Ishikawa (cell line): ENCODE measurements around the gene ZFP1.

Experiments used
- CEBPB ChIP-seq: IDR thresholded peaks from 2 replicates; pipeline ENCODE4 v1.6.1; 2012
- CREB1 ChIP-seq: IDR thresholded peaks from 2 replicates; pipeline ENCODE4 v1.6.1; 2012; ENCODE audit warnings: low read depth
- EGR1 ChIP-seq: IDR thresholded peaks from 2 replicates; pipeline ENCODE4 v1.6.1; 2012
- EP300 ChIP-seq: IDR thresholded peaks from 2 replicates; pipeline ENCODE4 v1.6.1; 2012; ENCODE audit warnings: borderline replicate concordance
- FOXM1 ChIP-seq: IDR thresholded peaks from 2 replicates; pipeline ENCODE4 v1.6.1; 2012; ENCODE audit warnings: low read depth, borderline replicate concordance
- MAX ChIP-seq: IDR thresholded peaks from 2 replicates; pipeline ENCODE4 v1.6.1; 2012
- NFIC ChIP-seq: IDR thresholded peaks from 2 replicates; pipeline ENCODE4 v1.6.1; 2012
- RAD21 ChIP-seq: IDR thresholded peaks from 2 replicates; pipeline ENCODE4 v1.6.1; 2012; ENCODE audit warnings: low read depth
- REST ChIP-seq: IDR thresholded peaks from 2 replicates; pipeline ENCODE4 v1.6.1; 2012; ENCODE audit warnings: low read depth, mild to moderate bottlenecking
- TAF1 ChIP-seq: IDR thresholded peaks from 2 replicates; pipeline ENCODE4 v1.6.1; 2012; ENCODE audit warnings: low read depth, mild to moderate bottlenecking
- TCF12 ChIP-seq: IDR thresholded peaks from 2 replicates; pipeline ENCODE4 v1.6.1; 2012; ENCODE audit warnings: low read depth
- TEAD4 ChIP-seq: IDR thresholded peaks from 2 replicates; pipeline ENCODE4 v1.6.1; 2012
- USF1 ChIP-seq: IDR thresholded peaks from 2 replicates; pipeline ENCODE4 v1.6.1; 2012
- YY1 ChIP-seq: IDR thresholded peaks from 2 replicates; pipeline ENCODE4 v1.6.1; 2012; ENCODE audit warnings: low read depth
- ZBTB7A ChIP-seq: IDR thresholded peaks from 2 replicates; pipeline ENCODE4 v1.6.1; 2012; ENCODE audit warnings: low read depth

The ZFP1 gene

DNA sequence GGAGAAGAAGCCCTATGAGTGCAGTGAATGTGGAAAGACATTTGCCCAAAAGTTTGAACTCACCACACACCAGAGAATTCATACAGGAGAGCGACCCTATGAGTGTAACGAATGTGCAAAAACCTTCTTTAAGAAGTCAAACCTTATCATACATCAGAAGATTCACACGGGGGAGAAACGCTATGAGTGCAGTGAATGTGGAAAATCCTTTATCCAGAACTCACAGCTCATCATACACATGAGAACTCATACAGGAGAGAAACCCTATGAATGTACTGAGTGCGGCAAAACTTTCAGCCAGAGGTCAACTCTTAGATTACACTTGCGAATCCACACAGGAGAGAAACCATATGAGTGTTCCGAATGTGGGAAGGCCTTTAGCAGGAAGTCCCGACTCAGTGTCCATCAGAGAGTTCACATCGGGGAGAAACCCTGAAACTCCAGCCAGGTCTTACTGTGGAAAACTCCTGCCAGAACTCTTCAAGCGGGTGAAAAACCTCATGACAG lies 21.6 kb downstream of the ZFP1 start:
- TF ChIP-seq TCF12, result no peak
- TF ChIP-seq CREB1, result no peak
- TF ChIP-seq ZBTB7A, result no peak
- no peak for TF ChIP-seq YY1
- TF ChIP-seq RAD21, result no peak
- no peak for TF ChIP-seq TEAD4
- no peak for TF ChIP-seq MAX
- TF ChIP-seq REST, result no peak
- TF ChIP-seq EGR1, result no peak
- no peak for TF ChIP-seq USF1
- TF ChIP-seq EP300, result no peak
- no peak for TF ChIP-seq NFIC
- TF ChIP-seq TAF1, result no peak
- no peak for TF ChIP-seq CEBPB
- TF ChIP-seq FOXM1, result no peak

- TF ChIP-seq CEBPB (no peak), RAD21 (no peak), EGR1 (no peak), REST (no peak)
Observed at GRCh38 chr16:75172578-75172977, 24.3 kb downstream of the ZFP1 start.

GRCh38 chr16:75175074-75175473 lies 26.8 kb downstream of the ZFP1 start:
- no peak for TF ChIP-seq USF1
- TF ChIP-seq FOXM1, result no peak
- no peak for TF ChIP-seq REST
- no peak for TF ChIP-seq TAF1
- TF ChIP-seq RAD21, result no peak
- TF ChIP-seq TCF12, result no peak
- no peak for TF ChIP-seq CREB1
- TF ChIP-seq TEAD4, result no peak
- TF ChIP-seq MAX, result no peak
- TF ChIP-seq CEBPB, result no peak
- no peak for TF ChIP-seq YY1
- TF ChIP-seq ZBTB7A, result no peak
- TF ChIP-seq EP300, result no peak
- no peak for TF ChIP-seq EGR1
- TF ChIP-seq NFIC, result no peak

GRCh38 chr16:75176926-75177325 lies 28.6 kb downstream of the ZFP1 start:
- no peak for TF ChIP-seq NFIC
- no peak for TF ChIP-seq CREB1

- no peak for TF ChIP-seq MAX
- TF ChIP-seq REST, result no peak
- TF ChIP-seq EP300, result no peak
- no peak for TF ChIP-seq TEAD4
- TF ChIP-seq TCF12, result no peak
- TF ChIP-seq FOXM1, result no peak
- no peak for TF ChIP-seq USF1
- TF ChIP-seq CEBPB, result no peak
- TF ChIP-seq EGR1, result no peak
- no peak for TF ChIP-seq ZBTB7A
- no peak for TF ChIP-seq YY1
- no peak for TF ChIP-seq RAD21
- no peak for TF ChIP-seq NFIC
- no peak for TF ChIP-seq CREB1
- no peak for TF ChIP-seq TAF1
Observed at GRCh38 chr16:75179208-75179607, 30.9 kb downstream of the ZFP1 start.
